ENCODE measurements around the gene OTOA.
A peak's percentile ranks its signal among the peaks of the same experiment; 100 is the strongest.
"Not testable (repeated sequence)": the region's sequence is repeated elsewhere in the genome, so short reads cannot be mapped to it uniquely, and the experiment has no call there.

OTOA gene

DNA sequence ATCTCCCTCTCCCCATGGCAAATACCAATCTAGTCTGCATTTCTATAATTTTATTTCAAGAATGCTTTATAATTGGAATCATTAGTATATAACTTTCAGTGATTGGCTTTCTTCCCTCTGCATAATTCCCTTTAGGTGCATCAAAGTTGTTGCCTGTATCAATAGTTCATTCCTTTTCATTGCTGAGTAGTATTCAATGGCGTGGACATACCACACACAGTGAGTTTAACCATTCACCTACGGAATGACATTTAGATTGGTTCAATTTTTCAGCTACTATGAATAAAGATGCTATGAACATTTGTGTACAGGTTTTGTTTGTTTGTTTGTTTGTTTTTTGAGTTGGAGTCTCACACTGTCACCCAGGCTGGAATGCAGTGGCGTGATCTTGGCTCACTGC lies 9.7 kb downstream of the OTOA start:
- no peak for DNase-seq (ENCODE audit: low read depth in 3 of 3, low spot score in 1 of 3)

DNA sequence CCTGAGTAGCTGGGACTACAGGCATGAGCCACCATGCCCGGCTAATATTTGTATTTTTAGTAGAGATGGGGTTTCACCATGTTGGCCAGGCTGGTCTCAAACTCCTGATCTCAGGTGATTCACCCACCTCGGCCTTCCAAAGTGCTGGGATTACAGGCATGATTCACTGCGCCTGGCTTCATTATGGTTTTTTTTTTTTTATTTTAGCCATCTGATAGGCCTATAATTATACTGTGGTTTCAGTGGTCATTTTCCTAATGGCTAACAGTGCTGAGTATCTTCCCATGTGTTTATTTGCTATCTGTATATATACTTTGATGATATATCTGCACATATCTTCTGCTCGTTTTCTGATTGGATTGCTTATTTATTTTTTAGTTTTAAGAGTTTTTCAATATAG lies 10.7 kb downstream of the OTOA start:
- not testable (repeated sequence) for DNase-seq (ENCODE audit: low read depth in 3 of 3, low spot score in 1 of 3)

DNA sequence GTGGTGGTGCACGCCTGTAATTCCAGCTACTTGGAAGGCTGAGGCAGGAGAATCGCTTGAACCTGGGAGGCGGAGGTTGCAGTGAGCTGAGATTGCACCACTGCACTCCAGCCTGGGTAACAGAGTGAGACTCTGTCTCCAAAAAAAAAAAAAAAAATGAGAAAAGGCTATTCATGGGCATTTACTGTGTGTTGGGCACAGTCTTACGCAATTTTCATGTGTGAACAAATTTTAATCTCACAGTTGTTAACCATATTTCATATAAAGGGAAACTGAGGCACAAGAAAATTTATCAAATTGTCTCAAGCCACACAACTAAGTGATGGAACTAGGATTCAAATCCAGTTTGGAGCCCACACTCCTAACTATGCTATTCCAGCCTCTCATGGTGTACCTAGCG lies 16.9 kb downstream of the OTOA start:
- DNase-seq (ENCODE audit: low read depth in 3 of 3, low spot score in 1 of 3): not testable (repeated sequence)

DNA sequence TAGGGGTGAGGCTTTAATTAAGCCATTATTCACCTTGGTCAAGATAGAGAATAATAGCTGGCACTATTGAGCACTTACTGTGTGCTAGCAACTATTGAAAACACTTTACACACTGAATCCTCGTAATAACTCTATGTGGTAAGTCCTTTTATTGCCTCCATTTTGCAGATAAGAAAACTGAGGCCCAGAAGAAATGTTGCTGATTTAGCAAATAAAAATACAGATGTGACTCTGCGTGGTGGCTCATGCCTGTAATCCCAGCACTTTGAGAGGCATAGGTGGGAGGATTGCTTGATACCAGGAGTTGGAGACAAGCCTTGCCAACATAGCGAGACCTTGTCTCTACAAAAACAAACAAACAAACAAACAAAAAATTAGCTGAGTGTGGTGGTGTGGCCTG lies 19.4 kb downstream of the OTOA start:
- DNase-seq (ENCODE audit: low read depth in 3 of 3, low spot score in 1 of 3): no peak

DNA sequence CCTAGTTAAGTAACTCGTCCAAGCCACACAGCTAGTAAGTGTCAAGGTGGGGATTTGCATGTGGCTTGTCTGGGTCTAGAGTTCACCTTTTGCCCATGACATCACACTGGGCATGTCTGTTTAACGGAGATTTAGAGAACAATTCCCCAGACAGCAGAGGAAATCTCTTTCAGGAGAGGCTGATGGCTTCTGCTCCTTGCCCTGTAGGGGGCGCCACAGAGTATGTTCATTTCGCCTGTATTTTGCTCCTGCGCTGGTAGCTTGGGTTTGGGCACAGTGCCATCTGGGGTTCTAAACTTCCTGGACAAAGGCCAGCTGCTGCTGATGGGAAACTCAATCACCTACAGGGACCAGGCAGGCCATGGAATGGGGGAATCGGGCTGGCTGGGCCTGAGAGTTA lies 20.4 kb downstream of the OTOA start:
- DNase-seq (ENCODE audit: low read depth in 3 of 3, low spot score in 1 of 3): peak in 1 of 3 donors; percentile 12

DNA sequence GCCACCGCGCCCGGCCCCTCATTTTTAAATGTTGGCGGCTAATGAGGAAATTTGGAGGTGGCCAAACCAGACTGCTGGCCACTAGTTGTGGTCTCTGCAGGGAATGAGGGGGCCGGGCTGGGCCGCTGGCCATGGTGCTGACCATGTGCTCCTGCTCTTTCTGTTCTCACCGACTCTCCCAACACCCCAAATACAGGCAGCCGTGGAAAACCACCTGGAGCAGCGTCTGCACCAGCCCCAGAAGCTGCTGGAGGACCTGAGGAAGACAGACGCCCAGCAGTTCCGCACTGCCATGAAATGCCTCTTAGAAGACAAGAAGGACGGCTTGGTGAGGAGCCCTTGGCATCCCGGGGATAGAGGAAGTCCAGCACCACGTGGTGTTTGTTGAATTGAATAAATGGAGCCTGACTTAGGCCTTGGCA lies 21.3 kb downstream of the OTOA start:
- no peak for DNase-seq (ENCODE audit: low read depth in 3 of 3, low spot score in 1 of 3)

DNA sequence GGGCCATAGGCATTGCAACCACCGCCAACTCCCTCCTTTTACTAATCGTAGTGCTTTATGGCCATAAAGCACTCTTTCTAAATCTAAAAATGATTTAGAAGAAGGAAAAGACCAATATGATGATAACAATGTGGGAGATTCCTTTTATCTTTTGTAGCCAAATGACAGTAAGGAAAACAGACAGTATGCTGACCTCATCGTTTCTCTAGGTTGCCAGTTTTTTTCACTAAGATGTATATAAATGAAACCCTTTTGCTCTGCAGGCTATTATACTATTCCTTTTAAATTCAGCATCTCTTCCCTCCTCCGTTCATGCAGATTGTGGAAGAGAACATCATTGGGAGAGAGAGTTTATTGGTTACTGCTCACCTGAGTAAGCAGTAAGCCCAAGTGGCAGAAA lies 25.3 kb downstream of the OTOA start:
- DNase-seq (ENCODE audit: low read depth in 3 of 3, low spot score in 1 of 3): no peak

DNA sequence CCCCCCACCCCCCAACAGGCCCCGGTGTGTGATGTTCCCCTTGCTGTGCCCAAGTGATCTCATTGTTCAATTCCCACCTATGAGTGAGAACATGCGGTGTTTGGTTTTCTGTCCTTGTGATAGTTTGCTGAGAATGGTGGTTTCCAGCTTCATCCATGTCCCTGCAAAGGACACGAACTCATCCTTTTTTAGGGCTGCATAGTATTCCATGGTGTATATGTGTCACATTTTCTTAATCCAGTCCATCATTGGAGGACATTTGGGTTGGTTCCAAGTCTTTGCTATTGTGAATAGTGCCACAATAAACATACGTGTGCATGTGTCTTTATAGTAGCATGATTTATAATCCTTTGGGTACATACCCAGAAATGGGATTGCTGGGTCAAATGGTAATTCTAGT lies 27.2 kb downstream of the OTOA start:
- not testable (repeated sequence) for DNase-seq (ENCODE audit: low read depth in 3 of 3, low spot score in 1 of 3)

DNA sequence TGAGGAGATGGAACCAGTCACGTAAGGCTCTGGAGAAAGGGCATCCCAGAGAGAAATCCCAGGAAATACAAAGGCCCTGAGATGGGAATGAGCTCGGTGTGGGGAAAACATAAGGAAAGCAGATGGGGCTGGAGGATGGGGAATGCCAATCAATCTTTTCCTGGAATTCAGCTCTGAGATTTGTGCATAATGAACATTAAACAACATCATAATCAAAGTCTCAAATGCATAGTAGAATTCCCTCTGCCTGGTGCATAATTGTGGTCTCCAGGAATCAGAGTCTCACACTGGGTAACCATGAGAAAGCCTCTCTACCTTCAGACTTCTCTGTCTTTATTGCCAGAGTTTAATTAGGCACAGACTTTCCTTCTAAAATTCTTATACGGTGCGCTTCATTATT lies 30.8 kb downstream of the OTOA start:
- DNase-seq (ENCODE audit: low read depth in 3 of 3, low spot score in 1 of 3): no peak

DNA sequence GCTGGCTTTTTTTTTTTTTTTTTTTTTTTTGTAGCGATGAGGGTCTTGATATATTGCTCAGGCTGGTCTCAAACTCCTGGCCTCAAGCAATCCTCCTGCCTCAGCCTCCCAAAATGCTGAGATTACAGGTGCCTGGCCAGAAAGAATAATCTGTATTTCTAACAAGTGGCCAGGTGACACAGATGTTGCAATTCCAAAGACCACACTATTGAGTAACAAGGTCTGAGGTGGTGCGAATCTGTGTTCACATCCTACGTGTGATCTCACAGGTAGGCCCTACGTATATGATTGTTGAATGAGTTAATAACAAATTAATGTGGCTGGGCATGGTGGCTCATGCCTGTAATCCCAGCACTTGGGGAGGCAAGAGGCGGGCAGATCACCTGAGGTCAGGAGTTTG lies 33.3 kb downstream of the OTOA start:
- no peak for DNase-seq (ENCODE audit: low read depth in 3 of 3, low spot score in 1 of 3)

DNA sequence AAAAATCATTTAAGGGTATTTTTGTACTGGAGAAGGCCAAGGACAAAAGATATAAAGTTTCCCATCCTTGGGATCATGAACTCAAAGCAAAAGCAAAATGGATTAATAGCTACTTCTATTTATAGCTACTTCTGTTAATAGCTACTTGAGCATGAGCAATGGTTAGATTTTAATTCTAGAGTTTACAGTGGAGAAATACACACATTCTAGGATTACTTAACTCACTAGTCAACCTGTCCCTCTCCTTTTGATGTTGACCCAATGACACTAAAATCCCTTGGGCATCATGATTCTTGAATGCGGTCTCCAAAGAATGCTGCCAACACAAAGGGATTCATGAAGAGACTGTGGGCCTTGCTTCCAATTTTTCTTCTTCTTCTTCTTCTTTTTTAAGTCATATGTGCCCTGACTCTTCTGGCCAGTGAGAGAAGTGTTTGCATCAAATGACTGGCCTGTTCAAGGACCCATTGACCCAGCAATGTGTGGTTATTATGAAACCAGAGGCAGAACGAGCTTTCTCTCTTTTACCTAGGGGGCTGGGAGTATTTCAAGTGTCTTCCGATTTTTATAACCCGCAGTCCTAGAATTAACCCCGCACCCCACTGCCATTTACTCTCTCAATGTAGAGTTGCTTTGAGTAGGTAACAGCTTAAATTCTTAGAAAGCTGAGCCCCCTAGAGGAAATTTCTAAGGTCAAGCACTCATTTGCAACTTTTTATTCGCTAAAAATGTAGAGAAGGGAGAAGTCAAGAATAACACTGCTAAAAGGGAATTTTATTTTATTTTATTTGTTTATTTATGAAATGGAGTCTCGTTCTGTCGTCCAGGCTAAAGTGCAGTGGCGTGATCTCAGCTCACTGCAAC lies 34.6 kb downstream of the OTOA start:
- DNase-seq (ENCODE audit: low read depth in 3 of 3, low spot score in 1 of 3): no peak

DNA sequence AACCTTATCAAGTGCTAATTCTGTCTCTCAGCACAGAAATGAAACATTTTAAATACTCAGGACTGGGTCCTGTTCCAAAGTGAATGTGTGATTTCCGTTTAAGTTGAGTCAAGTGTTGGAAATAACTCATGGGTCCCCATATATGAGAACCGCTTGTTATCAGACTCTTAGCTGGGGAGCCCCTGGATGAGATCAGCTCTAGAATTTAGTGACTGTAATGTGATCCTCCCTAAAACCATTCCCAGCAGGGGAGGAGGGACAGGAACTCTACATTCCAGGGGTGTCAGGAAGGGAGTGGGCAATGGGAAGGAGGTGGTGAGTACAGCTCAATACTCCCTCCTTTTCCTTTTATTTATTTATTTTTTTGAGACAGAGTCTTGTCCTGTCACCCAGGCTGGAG lies 37.5 kb downstream of the OTOA start:
- no peak for DNase-seq (ENCODE audit: low read depth in 3 of 3, low spot score in 1 of 3)

DNA sequence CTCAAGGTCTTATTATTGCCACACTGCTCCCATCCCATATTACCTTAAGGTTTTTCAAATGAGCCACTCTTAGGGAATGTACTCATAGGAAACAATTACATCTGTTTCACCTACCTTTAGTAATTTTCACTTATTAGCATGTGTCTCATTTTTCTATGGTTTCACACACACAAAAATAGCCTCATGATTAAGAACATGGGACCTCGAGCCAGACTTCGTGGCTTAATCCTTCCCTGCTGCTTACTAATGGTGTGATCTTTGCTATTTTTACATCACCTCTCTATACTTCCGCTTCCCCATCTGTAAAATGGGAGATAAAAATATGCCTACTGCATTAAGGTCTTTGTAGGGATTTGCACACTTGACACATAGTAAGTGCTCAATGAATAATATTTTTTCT lies 38.5 kb downstream of the OTOA start:
- DNase-seq (ENCODE audit: low read depth in 3 of 3, low spot score in 1 of 3): no peak

DNA sequence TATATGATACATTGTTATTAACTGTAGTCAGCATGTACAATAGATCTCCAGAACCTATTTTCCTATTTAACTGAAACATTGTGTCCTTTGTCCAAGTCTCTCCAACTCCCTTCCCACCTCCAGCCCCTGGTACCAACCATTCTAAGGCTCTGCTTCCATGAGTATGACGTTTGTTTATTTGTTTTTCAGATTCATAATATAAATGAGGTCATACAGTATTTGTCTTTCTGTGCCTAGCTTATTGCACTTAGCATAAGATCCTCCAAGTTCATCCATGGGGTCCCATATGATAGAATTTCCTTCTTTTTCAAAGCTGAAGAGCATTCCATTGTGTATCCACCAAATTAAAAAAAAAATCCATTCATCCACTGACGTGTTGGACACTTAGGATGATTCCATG lies 39.4 kb downstream of the OTOA start:
- no peak for DNase-seq (ENCODE audit: low read depth in 3 of 3, low spot score in 1 of 3)

DNA sequence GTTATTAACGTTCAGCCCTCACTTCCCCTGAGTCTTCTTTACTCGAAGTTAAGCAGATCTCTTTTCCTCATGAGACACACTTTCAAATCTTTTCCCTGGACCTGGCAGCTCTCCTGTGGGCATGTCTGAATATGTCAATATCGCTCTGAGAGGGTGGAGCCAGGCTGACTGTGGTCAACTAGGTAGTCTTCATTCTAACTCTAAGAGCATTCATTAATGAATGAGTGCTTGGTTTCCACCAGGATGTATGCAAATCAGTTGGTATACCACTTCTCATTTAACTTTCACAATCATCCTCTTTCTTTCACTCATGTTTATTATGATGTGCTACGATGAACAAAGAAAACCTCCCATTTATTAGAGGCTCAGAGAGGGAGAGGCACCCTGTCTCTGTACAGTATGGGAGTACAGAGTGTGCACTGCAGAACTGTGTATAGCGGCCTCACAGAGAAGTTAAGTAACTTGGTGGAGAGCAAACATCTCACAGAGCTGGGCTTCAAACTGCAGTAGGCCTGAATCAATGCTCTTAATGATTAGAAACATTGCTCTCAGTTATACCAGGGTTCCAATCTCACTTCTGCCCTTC lies 39.9 kb downstream of the OTOA start:
- no peak for DNase-seq (ENCODE audit: low read depth in 3 of 3, low spot score in 1 of 3)

DNA sequence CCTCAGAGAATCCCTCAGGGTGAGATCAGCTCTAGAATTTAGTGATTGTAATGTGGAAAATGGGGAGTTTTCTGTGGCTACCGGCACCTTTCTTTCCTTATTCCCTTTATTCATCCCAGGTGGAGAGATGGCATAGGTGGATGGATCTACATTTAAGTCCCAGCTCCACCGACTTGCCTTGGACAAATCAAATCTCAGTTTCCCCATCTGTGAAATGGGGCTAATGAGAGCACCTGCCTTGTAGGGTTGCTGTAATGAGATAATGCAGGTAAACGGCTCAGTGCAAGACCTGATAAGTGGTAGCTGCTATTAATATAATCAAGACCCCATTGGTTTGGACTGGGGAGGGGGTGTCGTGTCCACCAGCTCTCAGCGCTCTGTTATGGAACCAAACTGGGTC lies 40.5 kb downstream of the OTOA start:
- DNase-seq (ENCODE audit: low read depth in 3 of 3, low spot score in 1 of 3): no peak

DNA sequence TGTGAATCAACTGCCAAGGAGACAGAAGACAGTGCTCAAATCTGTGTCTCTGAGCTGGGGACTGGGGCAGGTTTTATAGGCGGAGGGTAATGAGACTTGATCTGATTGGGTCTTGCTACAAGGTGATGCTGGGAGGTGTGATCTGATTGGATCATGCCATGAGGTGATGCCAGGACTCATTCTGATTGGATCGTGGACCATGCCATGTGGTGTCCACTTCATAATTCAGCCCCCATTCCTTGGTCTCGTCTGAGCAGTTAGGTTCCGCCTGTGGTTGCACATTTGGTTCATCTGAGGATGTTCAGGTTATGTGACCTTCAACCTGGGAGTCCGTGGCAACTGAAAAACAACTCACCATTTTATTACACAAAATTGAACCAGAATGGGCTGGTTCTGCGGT lies 41.0 kb downstream of the OTOA start:
- no peak for DNase-seq (ENCODE audit: low read depth in 3 of 3, low spot score in 1 of 3)

DNA sequence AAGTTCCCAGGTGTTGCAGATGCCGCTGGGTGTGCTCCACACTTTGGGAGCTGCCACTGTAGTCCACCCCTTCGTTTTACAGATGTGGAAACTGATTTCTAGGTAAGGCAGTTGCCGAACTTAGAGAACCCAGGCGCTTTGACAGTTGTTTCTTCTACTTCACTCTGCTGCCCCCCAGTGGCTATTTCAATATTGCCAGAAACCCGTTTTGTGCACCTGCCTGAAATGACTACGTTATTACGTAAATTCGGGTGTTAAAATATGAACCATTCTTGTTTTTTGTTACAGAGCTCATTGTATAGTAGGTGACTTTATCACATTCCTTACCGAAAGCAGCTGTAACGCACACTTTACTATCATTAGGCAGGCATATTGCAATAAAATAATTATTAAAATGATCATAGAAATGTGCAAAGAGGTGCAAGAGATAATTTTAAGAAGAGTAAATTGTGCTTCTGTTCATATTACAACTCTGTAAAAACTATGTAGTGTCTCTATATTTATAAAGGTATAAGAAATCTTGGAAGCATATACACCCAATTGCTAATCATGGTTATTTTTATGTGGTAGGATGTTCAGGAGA lies 44.9 kb downstream of the OTOA start:
- DNase-seq (ENCODE audit: low read depth in 3 of 3, low spot score in 1 of 3): peak; percentile 65 to 77 (median 71)

DNA sequence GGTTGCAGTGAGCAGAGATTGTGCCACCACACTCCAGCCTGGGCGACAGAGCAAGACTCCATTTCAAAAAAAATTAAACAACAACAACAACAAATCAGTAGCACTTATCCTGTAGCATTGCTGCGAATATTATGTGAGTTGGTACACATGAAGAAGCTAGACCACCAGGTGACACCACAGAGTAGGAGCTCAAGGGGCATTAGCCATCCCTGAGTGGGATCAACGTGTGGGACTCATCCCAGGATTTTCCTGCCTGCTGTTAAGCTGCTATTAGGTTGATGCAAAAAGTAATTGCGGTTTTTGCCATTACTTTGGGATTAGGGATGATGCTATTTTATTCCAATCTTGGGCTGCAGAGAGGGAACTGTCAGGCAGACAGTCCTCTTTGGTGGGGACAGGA lies 47.2 kb downstream of the OTOA start:
- DNase-seq (ENCODE audit: low read depth in 3 of 3, low spot score in 1 of 3): no peak

DNA sequence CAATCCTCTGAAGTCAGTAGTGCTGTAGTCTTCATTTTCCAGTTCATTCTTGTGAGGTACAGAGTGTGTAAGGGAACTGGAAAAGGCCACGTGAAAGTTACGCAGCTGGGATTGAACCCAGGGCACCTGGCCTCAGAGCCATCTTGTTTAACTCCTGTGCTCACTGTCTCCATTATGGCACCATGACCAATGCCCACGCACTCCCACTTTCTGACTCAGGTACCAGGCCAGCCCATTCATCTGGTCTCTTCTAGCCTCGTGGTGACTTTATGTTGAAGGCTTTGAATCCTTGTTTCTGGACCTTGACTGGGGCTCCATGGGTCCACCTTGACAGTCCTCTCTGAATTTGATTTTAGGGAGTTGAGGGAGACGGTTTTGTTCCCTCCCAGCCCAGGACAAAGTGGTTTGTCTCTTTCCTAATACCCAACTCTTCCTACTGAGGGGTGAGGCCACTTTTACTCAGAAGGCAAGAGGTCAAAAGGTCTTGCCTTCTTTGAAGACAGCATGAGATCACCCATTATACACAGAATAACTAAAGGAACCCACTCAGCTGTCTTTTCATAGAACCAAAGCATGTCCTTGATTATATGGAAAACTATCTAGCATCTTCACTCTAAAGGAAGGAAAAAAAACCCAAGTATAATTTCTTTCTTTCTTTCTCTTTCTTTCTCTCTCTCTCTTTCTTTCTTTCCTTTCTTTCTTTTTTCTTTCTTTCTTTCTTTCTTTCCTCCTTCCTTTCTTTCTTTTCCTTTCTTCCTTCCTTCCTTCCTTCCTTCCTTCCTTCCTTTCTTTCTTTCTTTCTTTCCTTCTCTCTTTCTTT lies 50.0 kb downstream of the OTOA start:
- DNase-seq (ENCODE audit: low read depth in 3 of 3, low spot score in 1 of 3): no peak

DNA sequence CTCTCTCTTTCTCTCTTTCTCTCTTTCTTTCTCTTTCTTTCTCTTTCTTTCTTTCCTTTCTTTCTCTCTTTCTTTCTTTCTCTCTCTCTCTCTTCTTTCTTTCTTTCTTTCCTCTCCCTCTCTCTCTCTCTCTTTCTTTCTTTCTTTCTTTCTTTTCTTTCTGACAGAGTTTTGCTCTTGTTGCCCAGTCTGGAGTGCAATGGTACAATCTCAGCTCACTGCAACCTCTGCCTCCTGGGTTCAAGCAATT lies 50.5 kb downstream of the OTOA start:
- not testable (repeated sequence) for DNase-seq (ENCODE audit: low read depth in 3 of 3, low spot score in 1 of 3)

DNA sequence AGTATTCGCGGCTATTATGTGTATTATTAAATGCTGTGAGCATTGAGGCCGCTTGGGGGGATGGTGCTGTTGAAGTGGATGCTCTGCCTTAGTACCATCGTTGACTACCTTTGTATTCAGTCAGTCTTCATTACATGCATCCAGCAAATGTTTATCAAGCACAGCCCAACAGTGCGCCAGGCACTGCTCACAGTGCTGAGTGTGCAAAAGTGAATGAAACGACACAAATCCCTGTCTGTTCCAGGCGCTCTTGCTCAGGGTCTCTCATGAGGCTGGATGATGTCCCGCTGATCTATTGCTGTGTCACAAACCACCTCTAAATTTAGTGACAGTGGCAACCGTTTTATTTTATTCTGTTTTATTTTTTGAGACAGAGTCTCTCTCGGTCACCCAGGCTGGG lies 53.8 kb downstream of the OTOA start:
- DNase-seq (ENCODE audit: low read depth in 3 of 3, low spot score in 1 of 3): no peak

Data from stimulated activated CD4-positive, alpha-beta T cell treated with anti-CD3 and anti-CD28 coated beads, TNF-alpha, amount 100 ng/mL, for 1 hour (primary cell).